ENCODE data around the gene PTPRN2.

- TF ChIP-seq CTCF (IDR thresholded peaks at IDR 0.05) (no peak), POLR2AphosphoS5 (IDR thresholded peaks at IDR 0.05; ENCODE audit: low read depth, low read length) (no peak), REST (IDR thresholded peaks at IDR 0.05; ENCODE audit: insufficient read depth in 1 of 2, low read depth in 2 of 2, low read length in 1 of 2) (no peak)
Observed at GRCh38 chr7:158274404-158274811, 313.2 kb downstream of the PTPRN2 start.
